ENCODE results near the gene HOXD8.

Gene HOXD8

DNA sequence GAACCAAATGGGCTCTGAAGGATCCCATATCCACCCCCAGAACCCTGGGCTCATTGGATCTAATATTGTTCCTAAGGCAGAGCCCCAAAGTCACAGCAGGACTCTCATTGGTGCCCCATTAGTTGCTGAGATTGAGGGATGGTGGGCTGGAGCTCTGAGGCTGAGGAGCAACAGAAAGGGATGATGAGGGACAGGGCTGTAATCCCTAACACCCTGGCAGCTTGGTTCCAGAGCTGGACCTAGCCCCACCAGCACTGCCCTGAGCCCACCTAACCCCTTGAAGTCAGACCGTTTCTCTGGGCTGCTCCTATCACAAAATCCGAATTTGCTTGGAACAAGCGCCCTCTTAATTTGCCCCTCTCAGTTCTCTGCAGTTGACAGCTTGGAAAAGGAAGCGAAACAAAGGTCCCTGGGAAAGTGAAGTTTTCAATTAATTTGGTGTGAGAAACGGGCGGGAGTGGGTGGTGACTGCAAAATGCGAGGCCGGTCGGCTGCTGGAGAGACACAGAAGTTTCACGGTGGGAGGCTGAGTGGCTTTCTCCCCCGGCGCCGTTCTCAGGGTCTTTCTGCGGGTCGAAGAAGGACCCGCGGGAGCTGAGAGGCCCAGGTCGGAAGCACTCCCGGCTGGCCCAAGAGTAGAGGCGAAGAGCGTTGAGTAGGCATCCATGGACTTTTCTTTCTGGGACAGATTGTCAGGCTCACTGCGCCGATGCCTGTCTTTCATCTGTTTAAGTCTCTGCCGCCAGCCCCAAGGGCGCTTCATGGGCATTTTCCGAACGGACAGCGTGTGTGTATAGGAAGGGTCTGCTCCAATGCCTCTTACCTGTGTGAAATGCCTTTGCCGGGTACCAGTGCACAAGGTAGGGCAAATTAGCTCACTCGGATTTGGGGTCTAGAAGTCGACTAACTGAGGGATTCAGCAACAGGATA lies 37.9 kb upstream of the HOXD8 start:
- TF ChIP-seq, protein P1, sequence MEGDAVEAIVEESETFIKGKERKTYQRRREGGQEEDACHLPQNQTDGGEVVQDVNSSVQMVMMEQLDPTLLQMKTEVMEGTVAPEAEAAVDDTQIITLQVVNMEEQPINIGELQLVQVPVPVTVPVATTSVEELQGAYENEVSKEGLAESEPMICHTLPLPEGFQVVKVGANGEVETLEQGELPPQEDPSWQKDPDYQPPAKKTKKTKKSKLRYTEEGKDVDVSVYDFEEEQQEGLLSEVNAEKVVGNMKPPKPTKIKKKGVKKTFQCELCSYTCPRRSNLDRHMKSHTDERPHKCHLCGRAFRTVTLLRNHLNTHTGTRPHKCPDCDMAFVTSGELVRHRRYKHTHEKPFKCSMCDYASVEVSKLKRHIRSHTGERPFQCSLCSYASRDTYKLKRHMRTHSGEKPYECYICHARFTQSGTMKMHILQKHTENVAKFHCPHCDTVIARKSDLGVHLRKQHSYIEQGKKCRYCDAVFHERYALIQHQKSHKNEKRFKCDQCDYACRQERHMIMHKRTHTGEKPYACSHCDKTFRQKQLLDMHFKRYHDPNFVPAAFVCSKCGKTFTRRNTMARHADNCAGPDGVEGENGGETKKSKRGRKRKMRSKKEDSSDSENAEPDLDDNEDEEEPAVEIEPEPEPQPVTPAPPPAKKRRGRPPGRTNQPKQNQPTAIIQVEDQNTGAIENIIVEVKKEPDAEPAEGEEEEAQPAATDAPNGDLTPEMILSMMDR (IDR thresholded peaks at IDR 0.05; ENCODE audit: insufficient read depth, low read depth, low read length, missing control alignments), result no peak
- DNase-seq (ENCODE audit: low read depth), result no peak

DNA sequence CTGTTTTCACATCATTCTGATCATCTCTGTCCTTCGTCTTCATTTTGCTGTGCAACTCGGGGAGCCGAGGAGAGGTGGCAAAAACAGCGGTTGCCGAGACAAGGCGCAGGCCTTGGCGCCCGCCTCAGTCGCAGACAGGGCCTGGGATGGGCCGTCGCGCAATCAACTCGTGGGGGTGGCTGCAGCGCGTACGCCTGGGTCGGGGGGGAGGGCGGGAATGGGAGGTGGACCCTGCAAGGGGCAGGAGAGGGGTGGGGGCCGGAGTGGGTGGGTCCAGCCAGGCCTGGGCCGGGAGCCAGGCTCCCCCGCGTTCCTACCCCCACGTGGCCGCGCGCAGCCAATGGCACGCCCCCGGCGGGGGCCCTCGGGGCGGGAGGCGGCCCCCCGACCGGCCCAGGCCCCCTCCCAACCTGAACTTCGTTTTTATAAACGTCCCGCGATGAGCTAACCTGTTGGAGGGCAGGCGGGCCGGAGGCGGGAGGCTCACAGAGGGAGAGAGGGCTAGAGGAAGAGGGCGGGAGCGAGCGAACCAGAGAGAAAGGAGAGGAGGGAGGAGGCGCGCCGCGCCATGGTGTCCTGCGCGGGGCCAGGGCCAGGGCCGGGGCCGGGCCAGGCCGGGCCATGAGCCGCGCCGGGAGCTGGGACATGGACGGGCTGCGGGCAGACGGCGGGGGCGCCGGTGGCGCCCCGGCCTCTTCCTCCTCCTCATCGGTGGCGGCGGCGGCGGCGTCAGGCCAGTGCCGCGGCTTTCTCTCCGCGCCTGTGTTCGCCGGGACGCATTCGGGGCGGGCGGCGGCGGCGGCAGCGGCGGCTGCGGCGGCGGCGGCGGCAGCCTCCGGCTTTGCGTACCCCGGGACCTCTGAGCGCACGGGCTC lies 37.0 kb upstream of the HOXD8 start, which contains the start of gene HOXD13:
HOXD13 (plus strand) TSS at position 452 of the 875 bp plus-strand sequence; CDS start at position 622, 170 bp downstream.
- H3K4me3 ChIP-seq (ENCODE audit: low read length), result no peak within 1 kb of the TSS
- DNase-seq (ENCODE audit: low read depth), result no peak
- TF ChIP-seq, protein P1 (IDR thresholded peaks at IDR 0.05; ENCODE audit: insufficient read depth, low read depth, low read length, missing control alignments), result no peak

More for the DNA sequence above, 37.9 kb upstream of the HOXD8 start:
- H3K4me3 ChIP-seq (ENCODE audit: low read length), result no peak overlapping the region

DNA sequence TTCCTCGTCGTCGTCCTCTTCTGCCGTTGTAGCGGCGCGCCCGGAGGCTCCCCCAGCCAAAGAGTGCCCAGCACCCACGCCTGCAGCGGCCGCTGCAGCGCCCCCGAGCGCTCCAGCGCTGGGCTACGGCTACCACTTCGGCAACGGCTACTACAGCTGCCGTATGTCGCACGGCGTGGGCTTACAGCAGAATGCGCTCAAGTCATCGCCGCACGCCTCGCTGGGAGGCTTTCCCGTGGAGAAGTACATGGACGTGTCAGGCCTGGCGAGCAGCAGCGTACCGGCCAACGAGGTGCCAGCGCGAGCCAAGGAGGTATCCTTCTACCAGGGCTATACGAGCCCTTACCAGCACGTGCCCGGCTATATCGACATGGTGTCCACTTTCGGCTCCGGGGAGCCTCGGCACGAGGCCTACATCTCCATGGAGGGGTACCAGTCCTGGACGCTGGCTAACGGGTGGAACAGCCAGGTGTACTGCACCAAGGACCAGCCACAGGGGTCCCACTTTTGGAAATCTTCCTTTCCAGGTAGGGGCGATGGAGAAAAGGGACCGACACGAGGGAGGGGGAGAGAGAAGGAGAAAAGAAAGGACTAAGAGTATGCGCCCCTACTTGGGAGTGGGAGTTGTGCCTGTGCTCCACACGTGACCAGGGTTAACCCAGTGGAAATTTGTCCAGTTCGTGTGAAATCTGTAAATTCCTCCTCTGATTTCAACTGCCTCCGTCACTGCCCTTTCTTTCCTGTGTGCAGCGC lies 36.2 kb upstream of the HOXD8 start:
- no peak overlapping the region for H3K4me3 ChIP-seq (ENCODE audit: low read length)
- DNase-seq (ENCODE audit: low read depth), result no peak
- TF ChIP-seq, protein P1 (IDR thresholded peaks at IDR 0.05; ENCODE audit: insufficient read depth, low read depth, low read length, missing control alignments), result no peak

DNA sequence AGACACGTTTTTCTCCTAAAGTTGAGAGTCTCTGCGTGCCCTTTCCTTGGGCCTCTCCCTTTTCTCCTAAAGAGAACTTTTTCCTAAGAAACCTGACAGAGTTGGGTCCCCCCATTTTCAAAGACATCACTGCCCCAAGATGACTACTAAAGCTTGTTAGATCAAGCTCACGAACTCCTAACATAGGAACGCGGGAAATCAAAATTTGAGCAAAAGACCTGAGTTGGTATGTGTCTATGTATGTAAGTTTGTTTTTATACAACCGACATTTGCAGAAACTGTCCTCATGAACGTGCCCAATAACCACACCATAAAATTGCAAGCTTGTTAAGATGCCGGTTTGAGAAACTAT lies 35.6 kb upstream of the HOXD8 start:
- H3K4me3 ChIP-seq (ENCODE audit: low read length), result no peak overlapping the region
- TF ChIP-seq, protein P1 (IDR thresholded peaks at IDR 0.05; ENCODE audit: insufficient read depth, low read depth, low read length, missing control alignments), result no peak
- DNase-seq (ENCODE audit: low read depth), result no peak

DNA sequence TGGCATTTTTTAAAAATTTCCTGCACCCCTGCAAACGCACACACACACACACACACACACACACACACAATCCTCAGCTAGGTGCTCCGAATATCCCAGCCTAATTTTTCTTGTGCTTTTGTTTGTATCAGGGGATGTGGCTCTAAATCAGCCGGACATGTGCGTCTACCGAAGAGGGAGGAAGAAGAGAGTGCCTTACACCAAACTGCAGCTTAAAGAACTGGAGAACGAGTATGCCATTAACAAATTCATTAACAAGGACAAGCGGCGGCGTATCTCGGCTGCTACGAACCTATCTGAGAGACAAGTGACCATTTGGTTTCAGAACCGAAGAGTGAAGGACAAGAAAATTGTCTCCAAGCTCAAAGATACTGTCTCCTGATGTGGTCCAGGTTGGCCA lies 35.2 kb upstream of the HOXD8 start:
- DNase-seq (ENCODE audit: low read depth), result no peak
- no peak overlapping the region for H3K4me3 ChIP-seq (ENCODE audit: low read length)
- TF ChIP-seq, protein P1 (IDR thresholded peaks at IDR 0.05; ENCODE audit: insufficient read depth, low read depth, low read length, missing control alignments), result no peak

DNA sequence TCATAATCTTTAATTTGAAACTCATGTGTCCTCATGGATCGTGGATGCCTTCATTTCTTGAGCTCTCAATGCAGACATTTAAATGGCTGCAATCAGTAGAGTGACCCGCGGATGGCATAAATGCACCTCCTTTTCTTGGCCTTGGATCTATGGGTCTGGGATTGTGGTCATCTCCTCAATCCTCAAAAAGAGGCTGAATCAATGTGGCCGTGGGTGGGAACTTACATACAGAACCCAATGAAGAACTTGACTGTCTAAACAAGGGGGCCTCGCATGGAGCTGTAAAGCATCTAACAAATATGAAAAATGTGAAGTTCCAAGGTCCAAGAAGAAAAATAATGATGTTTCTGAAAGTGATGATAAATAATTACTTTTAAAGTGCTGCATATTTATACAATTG lies 34.1 kb upstream of the HOXD8 start:
- H3K4me3 ChIP-seq (ENCODE audit: low read length), result no peak overlapping the region
- DNase-seq (ENCODE audit: low read depth), result no peak
- TF ChIP-seq, protein P1 (IDR thresholded peaks at IDR 0.05; ENCODE audit: insufficient read depth, low read depth, low read length, missing control alignments), result no peak
